ENCODE results near the gene CRADD.
"Not testable (repeated sequence)": the region's sequence is repeated elsewhere in the genome, so short reads cannot be mapped to it uniquely, and the experiment has no call there.

CRADD gene

GRCh38 chr12:93751864-93752610 is 74.9 kb downstream of the CRADD start:
- H3K9me3 ChIP-seq (ENCODE audit: insufficient read depth, low read length, severe bottlenecking): peaks cover 31% of the 10 kb centered on the region
- DNase-seq (no peak), ATAC-seq (ENCODE audit: insufficient read depth, low read depth) (no peak)
- TF ChIP-seq CTCF (IDR thresholded peaks at IDR 0.05; ENCODE audit: borderline replicate concordance, extremely low read depth, low read length, poor library complexity, severe bottlenecking) (no peak), EZH2 (IDR thresholded peaks at IDR 0.05; ENCODE audit: borderline replicate concordance, low read depth, low read length, severe bottlenecking) (no peak)
- H2AFZ ChIP-seq (ENCODE audit: low read depth, low read length): no peak overlapping the region
- H3K4me2 ChIP-seq (ENCODE audit: insufficient read depth, low read length): no peak overlapping the region
- H3K4me1 ChIP-seq (ENCODE audit: insufficient read depth, low read length): peaks cover 40% of the 10 kb centered on the region
- H3K9ac ChIP-seq (ENCODE audit: low read depth, low read length): no peak overlapping the region
- peaks cover 13% of the 10 kb centered on the region for H3K36me3 ChIP-seq (ENCODE audit: insufficient read depth, low read length)
- no peak overlapping the region for H3K27ac ChIP-seq (ENCODE audit: low read length)
- H3K4me3 ChIP-seq (ENCODE audit: low read depth in 1 of 2, low read length in 2 of 2): no peak overlapping the region
- peaks cover 4% of the 10 kb centered on the region for H3K79me2 ChIP-seq (ENCODE audit: insufficient read depth, low read length)
- no peaks in the 10 kb centered on the region for H4K20me1 ChIP-seq (ENCODE audit: insufficient read depth, low read length)
- no peaks in the 10 kb centered on the region for H3K27me3 ChIP-seq (ENCODE audit: insufficient read depth, low read length, poor library complexity)

GRCh38 chr12:93753285-93753684 is 76.1 kb downstream of the CRADD start:
- Histone ChIP-seq H3K9me3 (ENCODE audit: insufficient read depth, low read length, severe bottlenecking) (peaks cover 31% of the 10 kb centered on the region), H3K4me1 (ENCODE audit: insufficient read depth, low read length) (peaks cover 53% of the 10 kb centered on the region), H3K9ac (ENCODE audit: low read depth, low read length) (no peak overlapping the region), H4K20me1 (ENCODE audit: insufficient read depth, low read length) (no peaks in the 10 kb centered on the region), H3K36me3 (ENCODE audit: insufficient read depth, low read length) (peaks cover 13% of the 10 kb centered on the region), H3K4me3 (ENCODE audit: low read depth in 1 of 2, low read length in 2 of 2) (no peak overlapping the region), H3K27me3 (ENCODE audit: insufficient read depth, low read length, poor library complexity) (no peaks in the 10 kb centered on the region), H3K79me2 (ENCODE audit: insufficient read depth, low read length) (peaks cover 4% of the 10 kb centered on the region), H3K27ac (ENCODE audit: low read length) (no peak overlapping the region), H2AFZ (ENCODE audit: low read depth, low read length) (no peak overlapping the region), H3K4me2 (ENCODE audit: insufficient read depth, low read length) (no peak overlapping the region)
- no peak for ATAC-seq (ENCODE audit: insufficient read depth, low read depth)
- no peak for DNase-seq
- TF ChIP-seq CTCF (IDR thresholded peaks at IDR 0.05; ENCODE audit: borderline replicate concordance, extremely low read depth, low read length, poor library complexity, severe bottlenecking) (no peak), EZH2 (IDR thresholded peaks at IDR 0.05; ENCODE audit: borderline replicate concordance, low read depth, low read length, severe bottlenecking) (no peak)

- Histone ChIP-seq H3K9me3 (ENCODE audit: insufficient read depth, low read length, severe bottlenecking) (peaks cover 31% of the 10 kb centered on the region), H4K20me1 (ENCODE audit: insufficient read depth, low read length) (no peaks in the 10 kb centered on the region), H3K27me3 (ENCODE audit: insufficient read depth, low read length, poor library complexity) (no peaks in the 10 kb centered on the region), H2AFZ (ENCODE audit: low read depth, low read length) (no peak overlapping the region), H3K9ac (ENCODE audit: low read depth, low read length) (no peak overlapping the region), H3K4me1 (ENCODE audit: insufficient read depth, low read length) (peaks cover 53% of the 10 kb centered on the region), H3K36me3 (ENCODE audit: insufficient read depth, low read length) (peaks cover 13% of the 10 kb centered on the region), H3K79me2 (ENCODE audit: insufficient read depth, low read length) (peaks cover 4% of the 10 kb centered on the region), H3K27ac (ENCODE audit: low read length) (no peak overlapping the region), H3K4me3 (ENCODE audit: low read depth in 1 of 2, low read length in 2 of 2) (no peak overlapping the region), H3K4me2 (ENCODE audit: insufficient read depth, low read length) (no peak overlapping the region)
- DNase-seq (no peak), ATAC-seq (ENCODE audit: insufficient read depth, low read depth) (no peak)
- no peak for TF ChIP-seq CTCF (IDR thresholded peaks at IDR 0.05; ENCODE audit: borderline replicate concordance, extremely low read depth, low read length, poor library complexity, severe bottlenecking)
- TF ChIP-seq EZH2 (IDR thresholded peaks at IDR 0.05; ENCODE audit: borderline replicate concordance, low read depth, low read length, severe bottlenecking): no peak
These were observed 76.8 kb downstream of the CRADD start for GRCh38 chr12:93753838-93754429.

GRCh38 chr12:93754859-93755258 is 77.7 kb downstream of the CRADD start:
- not testable (repeated sequence) for H3K79me2 ChIP-seq (ENCODE audit: insufficient read depth, low read length); H2AFZ ChIP-seq (ENCODE audit: low read depth, low read length); H3K9ac ChIP-seq (ENCODE audit: low read depth, low read length); ATAC-seq (ENCODE audit: insufficient read depth, low read depth); DNase-seq; H3K27me3 ChIP-seq (ENCODE audit: insufficient read depth, low read length, poor library complexity); H3K27ac ChIP-seq (ENCODE audit: low read length); H3K4me3 ChIP-seq (ENCODE audit: low read depth in 1 of 2, low read length in 2 of 2); H4K20me1 ChIP-seq (ENCODE audit: insufficient read depth, low read length); H3K4me2 ChIP-seq (ENCODE audit: insufficient read depth, low read length)
- H3K36me3 ChIP-seq (ENCODE audit: insufficient read depth, low read length): peaks cover 13% of the 10 kb centered on the region
- H3K9me3 ChIP-seq (ENCODE audit: insufficient read depth, low read length, severe bottlenecking): peaks cover 31% of the 10 kb centered on the region
- H3K4me1 ChIP-seq (ENCODE audit: insufficient read depth, low read length): peaks cover 53% of the 10 kb centered on the region

Measured in DND-41 (cell line).